GM21528 (cell line): ENCODE data around the gene IGLL1.
"Not testable (repeated sequence)": the region's sequence is repeated elsewhere in the genome, so short reads cannot be mapped to it uniquely, and the experiment has no call there.

ENCODE experiments used
- ATAC-seq: cut with Tn5 transposase; IDR thresholded peaks from one replicate; pipeline ENCODE4 v1.9.1; 2021; ENCODE audit warnings: mild to moderate bottlenecking, moderate library complexity; ENCODE audit not compliant: unreplicated experiment, low FRiP score

The IGLL1 gene

GRCh38 chr22:23591846-23592245, 11.8 kb upstream of the IGLL1 start:
- ATAC-seq, result no peak

GRCh38 chr22:23591201-23591791, 11.2 kb upstream of the IGLL1 start:
- no peak for ATAC-seq

- ATAC-seq, result no peak
Measured at GRCh38 chr22:23583836-23584235, 3.7 kb upstream of the IGLL1 start.

- no peak for ATAC-seq
Measured at GRCh38 chr22:23583153-23583552, 3.1 kb upstream of the IGLL1 start.

GRCh38 chr22:23581260-23581650, 1.2 kb upstream of the IGLL1 start:
- ATAC-seq, result no peak

- no peak for ATAC-seq
Measured at GRCh38 chr22:23580576-23581259, 628 bp upstream of the IGLL1 start.

- ATAC-seq, result no peak
Measured at GRCh38 chr22:23579280-23579679, 810 bp downstream of the IGLL1 start.

GRCh38 chr22:23578306-23578705, 1.8 kb downstream of the IGLL1 start:
- no peak for ATAC-seq

GRCh38 chr22:23576681-23577080, 3.4 kb downstream of the IGLL1 start:
- ATAC-seq, result no peak

GRCh38 chr22:23575601-23576000, 4.5 kb downstream of the IGLL1 start:
- no peak for ATAC-seq

GRCh38 chr22:23574877-23575276, 5.2 kb downstream of the IGLL1 start:
- no peak for ATAC-seq

GRCh38 chr22:23574371-23574811, 5.7 kb downstream of the IGLL1 start:
- no peak for ATAC-seq

GRCh38 chr22:23573701-23574235, 6.3 kb downstream of the IGLL1 start:
- ATAC-seq, result not testable (repeated sequence)

GRCh38 chr22:23573106-23573505, 7.0 kb downstream of the IGLL1 start:
- ATAC-seq, result not testable (repeated sequence)

GRCh38 chr22:23571486-23571885, 8.6 kb downstream of the IGLL1 start:
- no peak for ATAC-seq

GRCh38 chr22:23570681-23571080, 9.4 kb downstream of the IGLL1 start:
- no peak for ATAC-seq

- ATAC-seq, result no peak
Measured at GRCh38 chr22:23569716-23570115, 10.4 kb downstream of the IGLL1 start.

GRCh38 chr22:23569291-23569690, 10.8 kb downstream of the IGLL1 start:
- no peak for ATAC-seq

GRCh38 chr22:23566705-23567475, 13.2 kb downstream of the IGLL1 start:
- no peak for ATAC-seq

- ATAC-seq, result no peak
Measured at GRCh38 chr22:23565915-23566704, 14.0 kb downstream of the IGLL1 start.
